DMS114 treated with DMSO at 0.1 percent for 48 hours (cell line): ENCODE measurements around the gene PCNX1.
A peak's percentile ranks its signal among the peaks of the same experiment; 100 is the strongest.
"Not testable (repeated sequence)": the region's sequence is repeated elsewhere in the genome, so short reads cannot be mapped to it uniquely, and the experiment has no call there.

Source experiments
- DNase-seq: peaks from one replicate; lab custom pipeline; 2025; ENCODE audit not compliant: unreplicated experiment; lab: John Stamatoyannopoulos, UW

PCNX1 gene

GRCh38 chr14:71063351-71063750 is 156.1 kb downstream of the PCNX1 start:
- DNase-seq = no peak

DNA sequence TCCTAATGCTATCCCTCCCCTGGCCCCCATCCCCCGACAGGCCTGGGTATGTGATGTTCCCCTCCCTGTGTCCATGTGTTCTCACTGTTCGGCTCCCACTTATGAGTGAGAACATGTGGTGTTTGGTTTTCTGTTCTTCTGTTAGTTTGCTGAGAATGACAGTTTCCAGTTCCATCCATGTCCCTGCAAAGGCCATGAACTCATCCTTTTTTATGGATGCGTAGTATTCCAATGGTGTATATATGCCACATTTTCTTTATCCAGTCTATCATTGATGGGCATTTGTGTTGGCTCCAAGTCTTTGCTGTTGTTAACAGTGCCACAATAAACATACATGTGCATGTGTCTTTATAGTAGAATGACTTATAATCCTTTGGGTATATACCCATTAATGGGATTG is 157.5 kb downstream of the PCNX1 start:
- DNase-seq = not testable (repeated sequence)

DNA sequence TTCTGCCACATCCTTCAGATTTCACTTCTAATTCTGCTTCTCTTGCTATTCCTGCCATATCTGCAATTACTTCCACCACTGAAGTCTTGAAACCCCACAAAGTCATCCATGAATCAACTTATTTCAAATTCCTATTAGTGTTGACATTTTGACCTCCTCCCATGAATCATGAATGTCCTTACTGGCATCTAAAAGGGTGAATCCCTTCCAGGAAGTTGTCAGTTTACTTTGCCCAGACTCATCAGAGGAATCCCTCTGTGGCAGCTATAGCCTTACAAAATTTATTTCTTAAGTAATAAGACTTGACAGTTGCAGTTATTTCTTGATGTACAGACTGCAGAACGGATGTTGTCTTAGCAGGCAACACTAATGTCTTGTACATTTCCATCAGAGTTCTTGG is 162.9 kb downstream of the PCNX1 start:
- no peak for DNase-seq

DNA sequence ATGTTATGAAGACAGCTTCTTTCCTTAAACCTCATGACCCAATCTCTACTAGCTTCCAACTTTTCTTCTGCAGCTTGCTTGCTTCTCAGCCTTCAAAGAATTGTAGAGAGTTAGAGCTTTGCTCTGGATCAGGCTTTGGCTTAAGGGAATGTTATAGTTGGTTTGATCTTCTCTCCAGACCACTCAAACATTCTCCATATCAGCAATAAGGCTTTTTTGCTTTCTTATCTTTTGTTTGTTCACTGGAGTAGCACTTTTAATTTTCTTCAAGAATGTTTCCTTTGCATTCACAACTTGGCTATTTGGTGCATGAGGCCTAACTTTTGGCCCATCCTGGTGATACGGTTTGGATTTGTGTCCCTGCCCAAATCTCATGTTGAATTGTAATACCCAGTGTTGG is 163.8 kb downstream of the PCNX1 start:
- DNase-seq = no peak

- no peak for DNase-seq
Measured at GRCh38 chr14:71076462-71077092, 169.3 kb downstream of the PCNX1 start.

DNA sequence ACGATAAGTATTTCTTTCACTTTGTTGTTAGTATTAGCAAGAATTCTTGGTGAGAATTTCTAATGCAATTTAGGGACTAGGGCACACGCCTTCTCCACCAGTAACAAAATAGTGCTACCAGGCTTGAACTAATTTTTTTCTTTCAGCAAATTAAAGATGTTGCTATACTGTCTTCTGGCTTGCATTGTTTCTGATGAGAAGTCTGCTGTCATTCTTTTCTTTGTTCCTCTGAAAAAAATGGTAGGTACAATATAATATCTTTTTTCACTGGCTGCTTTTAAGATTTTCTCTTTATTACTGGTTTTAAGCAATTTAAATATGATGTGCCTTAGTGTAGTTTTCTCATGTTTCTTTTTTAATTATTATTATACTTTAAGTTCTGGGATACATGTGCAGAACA is 171.2 kb downstream of the PCNX1 start:
- no peak for DNase-seq

GRCh38 chr14:71086567-71086966 is 179.3 kb downstream of the PCNX1 start:
- DNase-seq = no peak

DNA sequence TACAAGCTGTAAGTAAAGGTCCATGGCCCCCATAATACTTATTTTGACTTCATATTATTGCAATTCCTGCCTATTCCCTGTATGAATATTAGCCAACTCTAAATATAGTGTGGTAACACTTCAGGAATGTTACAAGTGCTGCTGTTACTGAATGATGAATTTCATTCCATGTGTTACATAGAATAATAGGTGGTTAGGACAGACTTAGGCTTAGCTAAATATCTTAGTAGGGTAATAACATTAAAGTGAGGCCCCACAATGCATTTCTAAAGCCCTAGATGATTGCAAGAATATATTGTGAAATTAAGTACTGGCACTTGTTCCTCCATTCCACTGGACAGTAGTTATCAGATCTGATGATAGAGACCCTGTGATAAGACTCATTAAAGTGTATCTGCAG is 182.7 kb downstream of the PCNX1 start:
- DNase-seq = no peak

DNA sequence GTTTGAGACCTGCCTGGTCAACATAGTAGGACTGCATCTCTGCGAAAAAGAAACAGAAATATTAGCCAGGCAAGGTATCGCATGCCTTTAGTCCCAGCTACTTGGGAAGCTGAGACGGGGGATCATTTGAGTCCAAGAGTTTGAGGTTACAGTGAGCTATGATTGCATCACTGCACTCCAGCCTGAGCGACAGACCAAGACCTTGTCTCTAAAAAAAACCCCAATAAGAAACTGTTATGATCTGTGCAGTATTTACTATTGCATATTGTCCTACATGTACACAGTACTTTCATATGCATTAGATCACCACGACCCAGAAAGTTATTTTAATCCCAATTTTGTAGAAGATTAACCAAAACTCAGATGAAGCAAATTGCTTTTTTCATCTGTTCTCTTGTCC is 187.5 kb downstream of the PCNX1 start:
- no peak for DNase-seq

DNA sequence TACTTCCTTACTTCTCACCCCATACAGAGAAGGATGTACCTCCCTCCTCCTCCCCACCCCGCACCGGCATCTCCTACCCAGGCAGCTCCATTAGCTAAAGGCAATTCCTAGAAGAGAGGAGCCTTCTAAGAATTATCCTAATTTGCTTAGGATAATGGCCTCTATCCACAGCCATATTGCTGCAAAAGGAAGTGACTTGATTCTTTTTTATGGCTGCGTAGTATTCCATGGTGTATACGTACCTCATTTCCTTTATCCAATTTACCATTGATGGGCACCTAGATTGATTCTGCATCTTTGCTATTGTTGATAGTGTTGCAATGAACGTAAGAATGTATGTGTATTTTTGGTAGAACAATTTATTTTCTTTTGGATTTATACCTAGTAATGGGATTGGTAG is 189.7 kb downstream of the PCNX1 start:
- no peak for DNase-seq

DNA sequence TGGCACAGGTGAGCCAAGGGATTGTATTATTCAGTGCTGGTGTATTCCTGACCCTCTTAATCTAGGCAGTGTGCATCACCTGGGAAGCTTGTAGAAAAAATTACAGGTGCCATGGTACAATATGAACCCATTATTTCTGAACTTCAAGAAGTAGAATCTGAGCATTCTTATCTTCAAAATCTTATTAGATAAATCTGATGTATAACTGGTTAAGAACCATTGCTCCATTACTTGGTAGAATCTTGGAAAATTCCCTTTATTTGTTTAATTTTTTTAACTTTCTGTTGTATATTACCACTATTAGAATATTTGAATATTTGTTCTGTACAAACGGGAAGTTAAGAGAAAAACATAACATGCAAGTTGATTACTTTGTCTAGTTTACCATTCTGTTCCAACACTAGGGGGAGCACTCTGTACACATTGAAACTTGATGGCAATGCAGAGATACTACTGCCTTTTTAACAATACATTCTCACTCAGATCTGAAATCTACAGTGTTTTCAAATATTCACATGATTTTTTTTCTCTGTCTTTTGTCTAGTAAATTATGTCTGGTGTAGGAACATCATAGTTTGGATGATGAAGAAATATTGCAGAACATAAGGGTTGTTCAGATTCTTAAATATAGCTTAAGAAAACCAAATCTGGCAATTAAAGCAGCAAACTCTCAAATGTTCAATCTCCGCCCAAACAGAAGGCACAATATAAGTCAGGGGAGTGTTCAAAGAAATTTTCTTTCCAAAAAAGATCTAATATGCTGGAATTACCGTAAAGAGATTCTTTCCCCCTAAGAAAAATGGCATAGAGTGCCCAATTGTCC is 196.6 kb downstream of the PCNX1 start:
- peak; percentile 44 for DNase-seq

GRCh38 chr14:71105177-71105576 is 197.9 kb downstream of the PCNX1 start:
- DNase-seq = no peak

DNA sequence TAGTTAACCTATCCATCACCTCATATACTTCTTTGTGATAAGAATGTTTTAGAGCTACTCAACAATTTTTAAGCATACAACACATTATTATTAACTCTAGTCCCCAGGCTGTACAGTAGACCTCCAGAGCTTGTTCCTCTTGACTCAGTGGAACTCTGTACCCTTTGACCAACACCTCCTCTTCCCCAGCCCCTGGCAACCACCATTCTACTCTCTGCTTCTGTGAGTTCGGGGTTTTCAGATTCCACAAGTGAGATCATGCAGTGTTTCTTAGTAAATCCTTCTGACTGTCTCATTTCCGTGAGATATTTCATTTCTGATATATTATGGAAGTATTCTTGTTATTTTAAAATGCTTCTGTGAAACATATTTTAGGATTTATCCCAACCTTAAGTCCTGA is 200.7 kb downstream of the PCNX1 start:
- DNase-seq = no peak

DNA sequence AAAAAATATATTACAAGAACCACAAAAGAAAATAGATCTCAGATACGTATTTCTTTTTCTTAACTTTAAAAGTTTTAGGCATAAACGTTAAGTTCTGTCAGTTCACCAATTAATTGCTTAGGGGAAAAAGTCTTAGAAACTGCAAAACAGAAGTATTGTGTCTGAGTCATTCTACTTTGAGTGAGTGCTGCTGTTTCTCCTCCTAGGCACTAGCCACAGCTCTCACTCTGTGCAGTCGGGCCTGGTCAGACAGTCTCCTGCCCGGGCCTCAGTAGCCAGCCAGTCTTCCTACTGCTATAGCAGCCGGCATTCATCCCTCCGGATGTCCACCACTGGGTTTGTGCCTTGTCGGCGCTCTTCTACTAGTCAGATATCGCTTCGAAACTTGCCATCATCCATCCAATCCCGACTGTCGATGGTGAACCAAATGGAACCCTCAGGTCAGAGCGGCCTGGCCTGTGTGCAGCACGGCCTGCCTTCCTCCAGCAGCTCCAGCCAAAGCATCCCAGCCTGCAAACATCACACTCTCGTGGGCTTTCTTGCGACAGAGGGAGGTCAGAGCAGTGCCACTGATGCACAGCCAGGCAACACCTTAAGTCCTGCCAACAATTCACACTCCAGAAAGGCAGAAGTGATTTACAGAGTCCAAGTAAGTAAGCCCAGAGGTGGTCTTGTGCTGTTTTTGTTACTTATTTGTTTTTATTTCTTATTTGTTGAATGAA is 201.3 kb downstream of the PCNX1 start:
- no peak for DNase-seq

DNA sequence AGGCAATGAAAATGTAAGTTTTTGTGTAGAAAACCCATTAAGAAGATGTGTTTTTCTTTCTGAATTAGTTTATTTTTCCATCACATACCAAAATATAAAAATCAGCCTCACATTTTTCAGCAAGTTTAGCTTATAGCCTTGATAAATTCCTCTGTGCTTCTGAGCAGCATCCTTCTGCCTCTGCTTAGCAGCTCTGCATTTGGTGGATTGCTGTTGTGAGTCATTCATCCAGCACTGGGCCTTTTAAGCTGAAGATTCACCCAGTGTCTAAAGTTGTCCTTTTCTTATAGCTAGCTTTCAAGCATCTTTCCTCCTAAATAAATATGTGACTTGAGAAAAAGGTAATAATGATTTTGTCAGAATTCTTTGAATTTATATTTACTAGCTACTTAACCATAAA is 206.1 kb downstream of the PCNX1 start:
- DNase-seq = no peak

DNA sequence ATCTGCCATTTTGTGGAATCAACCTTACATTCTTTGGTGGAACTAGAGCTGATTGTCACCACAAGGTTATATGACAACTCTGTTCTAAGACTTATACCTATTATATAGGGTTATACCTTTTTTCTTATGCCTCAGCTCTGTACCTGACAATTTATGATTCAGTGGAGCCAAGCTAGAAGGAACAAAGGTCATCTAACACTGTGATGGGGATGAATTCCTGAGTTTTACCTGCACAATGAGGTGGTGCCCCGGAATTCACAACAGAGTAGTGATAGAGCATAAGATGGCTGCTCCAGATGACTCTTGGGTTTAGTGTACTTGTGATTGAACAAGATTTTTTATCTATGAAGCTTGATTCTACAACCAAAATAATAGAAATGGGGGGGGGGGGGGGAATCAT is 207.3 kb downstream of the PCNX1 start:
- no peak for DNase-seq

DNA sequence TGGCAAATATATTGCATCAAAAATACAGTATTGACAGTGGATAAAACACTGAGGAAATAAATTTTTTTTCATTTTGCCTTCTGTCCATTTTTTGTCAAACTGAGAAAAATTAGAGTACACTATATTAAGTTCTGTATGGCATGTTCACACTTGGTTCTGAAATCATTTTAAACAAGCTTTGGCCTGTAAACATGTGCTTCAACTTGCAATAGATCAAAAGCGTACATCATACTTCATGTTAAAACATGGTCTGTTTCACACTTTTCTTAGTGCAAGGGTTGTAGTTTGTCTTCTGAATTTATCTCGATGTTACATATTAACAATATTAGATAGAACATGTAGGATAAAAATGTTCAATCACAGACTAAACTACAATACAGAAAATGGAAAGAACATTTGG is 208.0 kb downstream of the PCNX1 start:
- DNase-seq = no peak

- no peak for DNase-seq
Measured at GRCh38 chr14:71115821-71116567, 208.7 kb downstream of the PCNX1 start.

DNA sequence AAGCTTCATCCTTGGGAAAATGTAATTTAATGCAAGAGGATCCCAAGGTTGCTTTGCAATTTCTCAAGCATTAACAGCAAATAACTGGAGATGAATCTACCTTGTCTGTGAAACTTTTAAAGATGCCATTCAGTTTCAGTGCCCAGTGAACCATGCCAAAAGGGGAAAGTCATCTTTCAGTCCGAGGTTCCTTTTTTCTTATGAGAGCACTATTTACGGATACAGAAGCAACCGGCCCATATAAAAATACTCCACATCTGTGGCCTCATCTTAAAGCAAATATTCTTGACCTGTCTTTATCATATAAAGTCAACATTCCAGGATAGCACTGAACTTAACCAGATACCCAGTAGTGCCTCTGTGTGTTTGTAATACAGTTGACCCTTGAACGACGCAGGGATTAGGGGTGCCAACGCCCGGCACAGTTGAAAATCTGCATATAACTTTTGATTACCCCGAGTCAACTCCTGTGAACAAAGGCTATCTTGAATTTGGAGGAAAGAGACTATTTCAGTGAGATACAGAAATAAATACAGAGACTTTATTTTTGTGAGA is 209.4 kb downstream of the PCNX1 start:
- DNase-seq = no peak

DNA sequence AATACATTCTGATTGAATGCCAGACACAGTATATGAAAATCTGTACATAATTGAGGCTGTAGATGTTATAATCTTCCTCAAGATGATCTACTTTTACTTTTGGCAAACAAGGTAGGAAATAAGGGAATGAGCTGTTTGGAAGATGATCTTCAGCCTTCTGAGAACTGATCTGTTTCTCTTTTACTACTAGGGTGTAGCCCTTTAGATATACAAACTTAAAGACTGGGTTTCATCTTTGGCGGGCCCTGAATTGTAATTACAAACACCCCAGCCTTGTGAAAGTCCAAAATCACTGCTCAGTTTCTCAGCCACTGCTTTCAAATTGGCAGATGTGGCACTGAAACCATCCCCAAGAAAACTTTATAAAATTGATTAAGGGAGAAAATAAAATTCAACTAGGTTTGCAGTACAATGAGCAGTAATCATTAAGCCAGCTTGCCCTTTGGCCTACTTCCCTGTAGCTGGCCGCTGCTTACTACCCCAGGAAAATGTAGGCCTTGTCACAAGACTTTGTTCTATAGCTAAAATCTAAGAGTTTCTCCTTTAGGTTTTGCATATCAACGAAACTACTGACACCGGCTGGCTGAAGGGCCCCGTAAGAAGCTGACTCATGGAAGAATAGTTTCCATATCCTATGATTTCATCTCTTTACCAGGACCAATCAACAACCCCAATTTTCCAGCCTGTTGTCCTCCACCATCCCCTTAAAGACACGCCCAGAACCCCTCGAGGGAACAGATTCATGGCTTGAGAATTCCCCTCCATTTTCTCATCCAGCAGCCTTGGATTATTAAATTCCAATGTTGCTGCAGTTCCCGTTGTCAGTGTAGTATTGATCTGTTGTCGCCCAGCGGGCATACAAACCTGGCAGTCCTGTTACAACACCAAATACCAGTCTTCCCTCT is 210.8 kb downstream of the PCNX1 start:
- DNase-seq = no peak
